B cell (primary cell): ENCODE data around the gene NCDN. TPM values are rescaled to one million over a fixed set of nuclear protein-coding genes. Genes with fewer than 3 reads are reported as not detected.

Source experiments
- ATAC-seq: fragments of 200-7000 bp; cut with Tn5 transposase; one replicate; pipeline ENCODE4 v1.10.0; 2021; ENCODE audit warnings: low read depth, mild to moderate bottlenecking, moderate number of reproducible peaks, moderate library complexity
- CTCF ChIA-PET: fragments of 350-600 bp; sonication (Branson Sonifier 250); formaldehyde crosslinking; loops from one replicate; lab custom pipeline; 2021; ENCODE audit warnings: antibody characterized with exemption, inconsistent platforms; lab: Charles Lee
- POLR2A ChIA-PET: fragments of 350-600 bp; sonication (Branson Sonifier 250); formaldehyde crosslinking; loops from one replicate; lab custom pipeline; 2021; ENCODE audit warnings: antibody characterized with exemption; lab: Charles Lee
- DNase-seq: peaks from one replicate; pipeline ENCODE4 v3.0.0; 2013
- H2AFZ ChIP-seq: 2 replicates; pipeline ENCODE4 v1.6.1; 2012; ENCODE audit warnings: mild to moderate bottlenecking, low read depth, low read length; ENCODE audit not compliant: insufficient read depth, poor library complexity, severe bottlenecking
- H3K27ac ChIP-seq, 2 donors: 1 replicate in 1 of 2; 2 replicates in 1 of 2; pipeline ENCODE4 v1.5.1; 2012 to 2013; ENCODE audit warnings: low read length in 2 of 2, mild to moderate bottlenecking in 2 of 2, moderate library complexity in 1 of 2
- H3K27me3 ChIP-seq, 4 experiments: fragments of 200-600 bp in 1 of 4; sonication (generic) in 1 of 4; replicated peaks in 1 of 4; 1 replicate in 2 of 4; 2 replicates in 2 of 4; pipeline versions ENCODE4 v1.6.1 to v1.7.0; 2013 to 2016; ENCODE audit warnings: low read length in 3 of 4, mild to moderate bottlenecking in 2 of 4, mixed read lengths in 1 of 4, moderate library complexity in 1 of 4; ENCODE audit not compliant: insufficient read depth in 4 of 4, control insufficient read depth in 3 of 4; ENCODE audit errors: control extremely low read depth in 1 of 4
- H3K36me3 ChIP-seq, 2 experiments: replicated peaks in 1 of 2; 1 replicate in 1 of 2; 2 replicates in 1 of 2; pipeline versions ENCODE4 v1.6.1 to v1.7.1; 2013; ENCODE audit warnings: low read length in 1 of 2; ENCODE audit not compliant: insufficient read depth in 2 of 2, control insufficient read depth in 1 of 2; ENCODE audit errors: control extremely low read depth in 1 of 2, extremely low read depth in 1 of 2
- H3K4me1 ChIP-seq, 2 donors: fragments of 200-600 bp in 1 of 2; sonication (generic) in 1 of 2; 1 replicate in 1 of 2; 2 replicates in 1 of 2; pipeline versions ENCODE4 v1.5.1 to v1.6.1; 2013 to 2017; ENCODE audit warnings: low read length in 2 of 2; ENCODE audit not compliant: control insufficient read depth in 2 of 2, insufficient read depth in 2 of 2
- H3K4me2 ChIP-seq: replicated peaks from 2 replicates; pipeline ENCODE3; 2012; ENCODE audit warnings: mild to moderate bottlenecking, low read depth, low read length; ENCODE audit not compliant: poor library complexity, severe bottlenecking
- H3K4me3 ChIP-seq, 5 experiments: fragments of 200-600 bp in 1 of 5; sonication (generic) in 1 of 5; 1 replicate in 3 of 5; 2 replicates in 2 of 5; pipeline versions ENCODE4 v1.5.1 to v1.7.0; 2011 to 2016; ENCODE audit warnings: low read length in 4 of 5, mild to moderate bottlenecking in 4 of 5, low read depth in 2 of 5, control low read depth in 1 of 5, moderate library complexity in 1 of 5; ENCODE audit not compliant: insufficient read depth in 1 of 5; ENCODE audit errors: control extremely low read depth in 1 of 5, extremely low read depth in 1 of 5
- H3K79me2 ChIP-seq: fragments of 200-600 bp; sonication (generic); one replicate; pipeline ENCODE4 v1.6.0; 2016; ENCODE audit warnings: low read length; ENCODE audit not compliant: control insufficient read depth, insufficient read depth
- H3K9ac ChIP-seq: fragments of 200-600 bp; sonication (generic); 2 replicates; pipeline ENCODE4 v1.6.1; 2017; ENCODE audit warnings: mild to moderate bottlenecking, low read length, moderate library complexity
- H3K9me3 ChIP-seq, 3 donors: one replicate each; pipeline versions ENCODE4 v1.6.1 to v1.7.1; 2013; ENCODE audit warnings: low read length in 2 of 3; ENCODE audit not compliant: control insufficient read depth in 2 of 3, insufficient read depth in 1 of 3; ENCODE audit errors: control extremely low read depth in 1 of 3
- H4K20me1 ChIP-seq: 2 replicates; pipeline ENCODE4 v1.6.0; 2012; ENCODE audit warnings: mild to moderate bottlenecking, low read length; ENCODE audit not compliant: insufficient read depth, control insufficient read depth, poor library complexity, severe bottlenecking
- H3K27ac Mint-ChIP-seq: one replicate; pipeline ENCODE4 v1.8.0; 2021; ENCODE audit warnings: mixed read lengths
- H3K27me3 Mint-ChIP-seq: one replicate; pipeline ENCODE4 v1.8.0; 2021; ENCODE audit warnings: mixed read lengths
- H3K4me1 Mint-ChIP-seq: one replicate; pipeline ENCODE4 v1.8.0; 2021; ENCODE audit warnings: mixed read lengths
- H3K4me3 Mint-ChIP-seq: one replicate; pipeline ENCODE4 v1.8.0; 2021; ENCODE audit warnings: mixed read lengths
- H3K9me3 Mint-ChIP-seq: one replicate; pipeline ENCODE4 v1.8.0; 2022; ENCODE audit warnings: mixed read lengths; ENCODE audit not compliant: insufficient read depth
- EZH2 ChIP-seq: IDR thresholded peaks from 2 replicates; pipeline ENCODE4 v1.6.1; 2012; ENCODE audit warnings: borderline replicate concordance, low read depth, mild to moderate bottlenecking, moderate library complexity, low read length; ENCODE audit not compliant: insufficient read depth, poor library complexity, severe bottlenecking
- WGBS: methylation state at CpG from one replicate; pipeline ENCODE4 v1.1.5; 2013; ENCODE audit warnings: missing lambda C conversion rate; ENCODE audit not compliant: insufficient coverage; 5-methylcytosine and 5-hydroxymethylcytosine counted together
- intact Hi-C: fragments of 100-400 bp; cut with micrococcal nuclease; formaldehyde crosslinking; loops from one replicate; pipeline ENCODE4 v1.10.0; 2022
- polyA plus RNA-seq: library from polyadenylated mRNA; depleted of rRNA; stranded (reverse); fragments of >200 nt; gene quantifications from 2 replicates; pipeline ENCODE4 v1.2.3, GENCODE V29; 2012
- total RNA-seq, 2 donors: library from RNA; stranded (reverse); fragments of 120-200 nt in 1 of 2; gene quantifications; 1 replicate in 1 of 2; 2 replicates in 1 of 2; pipeline versions ENCODE4 v1.2.3 to v1.2.4, GENCODE V29; 2013 to 2022
- TF ChIP-seq, protein P1 (sequence below): fragments of 200-600 bp; IDR thresholded peaks from one replicate; pipeline ENCODE4 v1.8.0; 2022; ENCODE audit warnings: antibody characterized with exemption, mild to moderate bottlenecking

Gene NCDN
- total and polyA plus RNA-seq, 2 donors (not counting 1 experiment from before 2014, with no cell fraction given): 13.6 to 19.8 TPM

DNA sequence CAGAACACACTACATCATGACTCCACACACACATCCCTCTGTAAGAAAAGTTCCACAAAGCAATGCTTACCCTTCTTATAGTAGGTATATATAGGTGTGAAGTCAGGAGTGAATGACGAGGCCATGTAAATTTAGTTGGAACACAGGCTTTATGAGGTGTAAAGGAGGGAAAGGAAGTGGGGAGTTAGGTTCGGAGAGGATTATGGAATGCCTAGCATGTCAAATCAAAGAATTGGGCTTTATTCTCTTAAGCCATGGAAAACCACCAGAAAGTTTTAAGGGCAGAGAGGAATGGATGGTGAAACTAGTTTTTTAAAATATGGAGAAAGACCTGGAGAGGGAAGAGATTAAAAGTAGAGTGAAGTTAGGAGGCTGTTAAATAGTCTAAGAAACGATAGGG is 41.8 kb downstream of the NCDN start:
- Histone ChIP-seq H3K27me3 (no peaks in the 10 kb centered on the region), H2AFZ (no peak overlapping the region), H3K27ac (no peak overlapping the region), H3K9me3 (no peaks in the 10 kb centered on the region), H3K79me2 (no peaks in the 10 kb centered on the region), H3K4me2 (no peak overlapping the region), H3K4me1 (no peaks in the 10 kb centered on the region), H3K9ac (no peak overlapping the region), H3K4me3 (no peak overlapping the region), H4K20me1 (no peaks in the 10 kb centered on the region), H3K36me3 (peaks cover 9 to 25% of the 10 kb centered on the region in 2 experiments)
- DNase-seq: no peak
- ATAC-seq: no peak
- CTCF ChIA-PET: interaction anchor here (0.5 to 1.3 kb wide), 2 partner anchors 31 to 155 kb away, joined by 3 to 5 read pairs; no protein-coding TSS in a partner anchor
- TF ChIP-seq EZH2: no peak
- TF ChIP-seq, protein P1, sequence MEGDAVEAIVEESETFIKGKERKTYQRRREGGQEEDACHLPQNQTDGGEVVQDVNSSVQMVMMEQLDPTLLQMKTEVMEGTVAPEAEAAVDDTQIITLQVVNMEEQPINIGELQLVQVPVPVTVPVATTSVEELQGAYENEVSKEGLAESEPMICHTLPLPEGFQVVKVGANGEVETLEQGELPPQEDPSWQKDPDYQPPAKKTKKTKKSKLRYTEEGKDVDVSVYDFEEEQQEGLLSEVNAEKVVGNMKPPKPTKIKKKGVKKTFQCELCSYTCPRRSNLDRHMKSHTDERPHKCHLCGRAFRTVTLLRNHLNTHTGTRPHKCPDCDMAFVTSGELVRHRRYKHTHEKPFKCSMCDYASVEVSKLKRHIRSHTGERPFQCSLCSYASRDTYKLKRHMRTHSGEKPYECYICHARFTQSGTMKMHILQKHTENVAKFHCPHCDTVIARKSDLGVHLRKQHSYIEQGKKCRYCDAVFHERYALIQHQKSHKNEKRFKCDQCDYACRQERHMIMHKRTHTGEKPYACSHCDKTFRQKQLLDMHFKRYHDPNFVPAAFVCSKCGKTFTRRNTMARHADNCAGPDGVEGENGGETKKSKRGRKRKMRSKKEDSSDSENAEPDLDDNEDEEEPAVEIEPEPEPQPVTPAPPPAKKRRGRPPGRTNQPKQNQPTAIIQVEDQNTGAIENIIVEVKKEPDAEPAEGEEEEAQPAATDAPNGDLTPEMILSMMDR: no peak
- no peak overlapping the region for H3K27ac Mint-ChIP-seq
- H3K27me3 Mint-ChIP-seq: no peaks in the 10 kb centered on the region
- H3K9me3 Mint-ChIP-seq: no peaks in the 10 kb centered on the region
- no peaks in the 10 kb centered on the region for H3K4me1 Mint-ChIP-seq
- POLR2A ChIA-PET: no interaction called here
- intact Hi-C loops: no loop called here
- WGBS: 94% methylated on average over 3 of the region's 3 CpGs
- H3K4me3 Mint-ChIP-seq: no peak overlapping the region

DNA sequence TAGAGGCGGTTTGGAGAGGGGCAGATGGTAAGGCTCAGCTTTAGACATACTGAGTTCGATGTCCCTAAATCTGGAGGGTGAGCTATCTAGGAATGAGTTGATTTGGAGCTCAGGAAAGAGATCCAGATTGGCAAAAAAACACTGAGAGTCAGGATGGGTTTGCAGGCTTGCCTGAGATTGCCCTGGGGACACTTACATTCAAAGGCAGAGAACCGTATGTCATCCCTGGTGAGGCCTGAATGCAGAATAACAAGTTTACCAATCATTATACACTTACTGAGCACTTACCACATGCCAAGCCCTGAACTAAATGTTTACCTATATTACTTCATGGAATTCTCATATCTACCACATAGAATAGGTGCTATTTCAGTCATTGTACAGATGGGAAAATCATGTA is 43.0 kb downstream of the NCDN start:
- Histone ChIP-seq H3K27me3 (no peaks in the 10 kb centered on the region), H3K4me2 (no peak overlapping the region), H3K79me2 (no peaks in the 10 kb centered on the region), H3K4me3 (no peak overlapping the region), H3K27ac (no peak overlapping the region), H3K9me3 (no peaks in the 10 kb centered on the region), H2AFZ (no peak overlapping the region), H3K4me1 (no peaks in the 10 kb centered on the region), H3K36me3 (peaks cover 9 to 36% of the 10 kb centered on the region in 2 experiments), H3K9ac (no peak overlapping the region), H4K20me1 (no peaks in the 10 kb centered on the region)
- ChIA-PET POLR2A (no interaction called here), CTCF (interaction anchor here (1.3 kb wide), 1 partner anchor 32 kb away, joined by 5 read pairs; no protein-coding TSS in a partner anchor)
- intact Hi-C loops: no loop called here
- TF ChIP-seq, protein P1: no peak
- no peak for TF ChIP-seq EZH2
- WGBS: 100% methylated on average over 3 of the region's 3 CpGs
- DNase-seq: no peak
- ATAC-seq: no peak
- H3K27ac Mint-ChIP-seq: no peak overlapping the region
- H3K4me1 Mint-ChIP-seq: no peaks in the 10 kb centered on the region
- no peak overlapping the region for H3K4me3 Mint-ChIP-seq
- no peaks in the 10 kb centered on the region for H3K9me3 Mint-ChIP-seq
- H3K27me3 Mint-ChIP-seq: no peaks in the 10 kb centered on the region
